Activated CD8-positive, alpha-beta T cell treated with anti-CD3 and anti-CD28 coated beads for 36 hours (primary cell): ENCODE data around the gene APH1B. TPM values are rescaled to one million over a fixed set of nuclear protein-coding genes. Genes with fewer than 3 reads are reported as not detected.

Experiments used
- ATAC-seq: fragments of 200-7000 bp; cut with Tn5 transposase; one replicate; pipeline ENCODE4 v1.10.0; 2021; ENCODE audit warnings: mild to moderate bottlenecking, moderate library complexity
- CTCF ChIA-PET: fragments of 350-600 bp; sonication (Branson Sonifier 250); formaldehyde crosslinking; loops from one replicate; lab custom pipeline; 2021; ENCODE audit warnings: antibody characterized with exemption; lab: Charles Lee
- POLR2A ChIA-PET: fragments of 350-600 bp; sonication (Branson Sonifier 250); formaldehyde crosslinking; loops from one replicate; lab custom pipeline; 2021; ENCODE audit warnings: antibody characterized with exemption; lab: Charles Lee
- DNase-seq: peaks from one replicate; pipeline ENCODE4 v3.0.0-alpha.2; 2020
- H3K27ac Mint-ChIP-seq: one replicate; pipeline ENCODE4 v1.8.0; 2021; ENCODE audit warnings: mild to moderate bottlenecking, mixed read lengths
- H3K27me3 Mint-ChIP-seq: one replicate; pipeline ENCODE4 v1.8.0; 2021; ENCODE audit warnings: mixed read lengths
- H3K36me3 Mint-ChIP-seq: one replicate; pipeline ENCODE4 v1.8.0; 2021; ENCODE audit warnings: low read depth, mixed read lengths
- H3K4me1 Mint-ChIP-seq: one replicate; pipeline ENCODE4 v1.8.0; 2021; ENCODE audit warnings: low read depth, mixed read lengths
- H3K4me3 Mint-ChIP-seq: one replicate; pipeline ENCODE4 v1.8.0; 2021; ENCODE audit warnings: mild to moderate bottlenecking, moderate library complexity, mixed read lengths
- H3K9me3 Mint-ChIP-seq: one replicate; pipeline ENCODE4 v1.8.0; 2021; ENCODE audit warnings: mixed read lengths
- CTCF ChIP-seq: fragments of 200-600 bp; IDR thresholded peaks from one replicate; pipeline ENCODE4 v1.8.0; 2022; ENCODE audit warnings: antibody characterized with exemption, mild to moderate bottlenecking
- intact Hi-C: fragments of 100-400 bp; cut with micrococcal nuclease; formaldehyde crosslinking; loops from one replicate; pipeline ENCODE4 v1.10.0; 2022
- total RNA-seq, 2 experiments: library from RNA; stranded (reverse); gene quantifications; one replicate each; pipeline ENCODE4 v1.2.3, GENCODE V29; 2021

APH1B gene
- total RNA-seq, 2 experiments from 2014 or later: 7.0 to 9.7 TPM

GRCh38 chr15:63348392-63348791 lies 71.0 kb downstream of the APH1B start:
- no peak for DNase-seq
- no peak for TF ChIP-seq CTCF
- H3K4me1 Mint-ChIP-seq: no peaks in the 10 kb centered on the region
- H3K4me3 Mint-ChIP-seq: no peak overlapping the region
- CTCF ChIA-PET: interaction anchor here (1.1 kb wide), 1 partner anchor 19 kb away, joined by 3 read pairs; no protein-coding TSS in a partner anchor
- no peaks in the 10 kb centered on the region for H3K27me3 Mint-ChIP-seq
- no peak for ATAC-seq
- no peak overlapping the region for H3K27ac Mint-ChIP-seq
- no peaks in the 10 kb centered on the region for H3K36me3 Mint-ChIP-seq
- POLR2A ChIA-PET: no interaction called here
- intact Hi-C loops: no loop called here
- no peaks in the 10 kb centered on the region for H3K9me3 Mint-ChIP-seq

- Mint-ChIP-seq H3K9me3 (no peaks in the 10 kb centered on the region), H3K4me3 (no peak overlapping the region), H3K27me3 (no peaks in the 10 kb centered on the region), H3K4me1 (no peaks in the 10 kb centered on the region), H3K36me3 (no peaks in the 10 kb centered on the region), H3K27ac (no peak overlapping the region)
- DNase-seq (no peak), ATAC-seq (no peak)
- CTCF ChIA-PET: interaction anchor here (1.1 kb wide), 1 partner anchor 20 kb away, joined by 3 read pairs; no protein-coding TSS in a partner anchor
- POLR2A ChIA-PET: no interaction called here
- intact Hi-C loops: no loop called here
- TF ChIP-seq CTCF: no peak
These were observed 71.8 kb downstream of the APH1B start for GRCh38 chr15:63349156-63349555.

- no peaks in the 10 kb centered on the region for H3K9me3 Mint-ChIP-seq
- no peak overlapping the region for H3K27ac Mint-ChIP-seq
- intact Hi-C loops: no loop called here
- ChIA-PET POLR2A (no interaction called here), CTCF (interaction anchor here (1.1 kb wide), 1 partner anchor 20 kb away, joined by 3 read pairs; no protein-coding TSS in a partner anchor)
- ATAC-seq (no peak), DNase-seq (no peak)
- no peak for TF ChIP-seq CTCF
- H3K4me1 Mint-ChIP-seq: no peaks in the 10 kb centered on the region
- H3K4me3 Mint-ChIP-seq: no peak overlapping the region
- H3K27me3 Mint-ChIP-seq: no peaks in the 10 kb centered on the region
- H3K36me3 Mint-ChIP-seq: no peaks in the 10 kb centered on the region
These were observed 72.2 kb downstream of the APH1B start for GRCh38 chr15:63349621-63350020.

GRCh38 chr15:63350178-63350621 lies 72.8 kb downstream of the APH1B start:
- intact Hi-C loops: no loop called here
- ATAC-seq (no peak), DNase-seq (no peak)
- no peaks in the 10 kb centered on the region for H3K27me3 Mint-ChIP-seq
- H3K4me3 Mint-ChIP-seq: no peak overlapping the region
- no peak overlapping the region for H3K27ac Mint-ChIP-seq
- H3K36me3 Mint-ChIP-seq: no peaks in the 10 kb centered on the region
- no peaks in the 10 kb centered on the region for H3K9me3 Mint-ChIP-seq
- no peak for TF ChIP-seq CTCF
- H3K4me1 Mint-ChIP-seq: no peaks in the 10 kb centered on the region
- ChIA-PET POLR2A (no interaction called here), CTCF (no interaction called here)

GRCh38 chr15:63351170-63351569 lies 73.8 kb downstream of the APH1B start:
- Mint-ChIP-seq H3K36me3 (no peaks in the 10 kb centered on the region), H3K27me3 (no peaks in the 10 kb centered on the region), H3K27ac (no peak overlapping the region), H3K4me3 (no peak overlapping the region), H3K4me1 (no peaks in the 10 kb centered on the region), H3K9me3 (no peaks in the 10 kb centered on the region)
- CTCF ChIA-PET: interaction anchor here (0.9 kb wide), 1 partner anchor 62 kb away, joined by 3 read pairs; no protein-coding TSS in a partner anchor
- TF ChIP-seq CTCF: no peak
- DNase-seq (no peak), ATAC-seq (no peak)
- POLR2A ChIA-PET: interaction anchor here (1.0 kb wide), 1 partner anchor 20 kb away, joined by 3 read pairs; no protein-coding TSS in a partner anchor
- intact Hi-C loops: no loop called here
